NCI-H2227 (cell line): Measurements from ENCODE around the gene ZNF581.
A peak's percentile ranks its signal among the peaks of the same experiment; 100 is the strongest.

Source experiments
- DNase-seq: peaks from one replicate; lab custom pipeline; 2025; ENCODE audit not compliant: unreplicated experiment; lab: John Stamatoyannopoulos, UW

ZNF581 gene

GRCh38 chr19:55625004-55625326 is 18.5 kb upstream of the ZNF581 start:
- no peak for DNase-seq

DNA sequence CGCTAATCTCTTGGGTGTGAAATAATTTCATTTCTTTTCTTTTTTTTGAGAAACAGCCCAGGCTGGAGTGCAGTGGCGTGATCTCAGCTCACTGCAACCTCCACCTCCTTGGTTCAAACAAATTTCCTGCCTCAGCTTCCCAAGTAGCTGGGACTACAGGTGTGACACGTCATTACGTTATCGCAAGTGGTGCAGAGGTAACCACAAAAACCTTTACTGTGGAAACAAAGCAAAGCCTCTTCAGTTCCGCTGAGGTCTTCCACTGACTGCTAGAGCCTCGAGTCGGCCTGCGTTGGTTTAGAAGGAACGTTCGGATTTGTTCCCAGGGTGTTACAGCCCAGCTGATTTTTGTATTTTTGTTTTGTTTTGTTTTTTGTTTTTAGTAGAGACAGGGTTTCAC is 17.1 kb upstream of the ZNF581 start:
- no peak for DNase-seq

GRCh38 chr19:55632463-55632834 is 11.0 kb upstream of the ZNF581 start:
- peak; percentile 99 for DNase-seq

DNA sequence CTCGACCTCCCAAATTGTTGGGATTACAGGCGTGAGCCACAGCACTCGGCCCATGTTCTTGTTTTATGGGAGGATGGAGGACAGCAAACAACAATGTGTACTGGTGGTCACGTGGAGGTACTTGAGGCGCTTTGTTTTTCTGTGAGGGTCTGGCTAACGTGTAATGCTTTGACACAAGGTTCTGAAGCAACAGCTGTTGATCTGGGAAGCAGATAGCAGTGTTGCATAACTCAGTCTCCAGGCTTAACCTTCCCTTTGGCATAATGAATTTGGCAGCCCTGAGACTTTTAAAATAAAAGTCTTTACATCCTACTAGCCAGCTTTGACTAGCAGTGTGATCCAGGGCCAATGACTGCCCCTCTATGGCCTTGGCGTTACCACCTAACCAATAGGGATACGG is 9.6 kb upstream of the ZNF581 start:
- DNase-seq = no peak

DNA sequence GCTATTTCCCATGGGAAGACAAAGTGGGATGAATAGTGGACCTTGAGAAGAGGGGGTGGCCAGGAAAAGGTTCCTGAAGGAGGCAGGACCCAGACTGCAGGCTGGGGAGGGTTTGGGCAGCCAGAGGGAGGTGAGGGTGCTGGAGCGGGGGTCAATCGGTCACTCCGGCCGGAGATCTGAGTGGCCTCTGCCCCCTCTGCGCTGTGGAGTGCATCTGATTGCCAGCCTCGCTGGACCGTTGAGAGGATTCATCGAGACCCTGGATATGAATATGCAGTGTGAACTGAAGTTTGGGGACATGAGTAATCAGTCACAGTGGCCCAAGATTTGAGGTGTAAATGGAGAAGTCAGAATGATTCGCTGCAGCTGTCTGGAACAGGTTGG is 8.1 kb upstream of the ZNF581 start:
- DNase-seq = no peak

- no peak for DNase-seq
Measured at GRCh38 chr19:55635856-55636440, 7.5 kb upstream of the ZNF581 start.

- DNase-seq = no peak
Measured at GRCh38 chr19:55636723-55637122, 6.7 kb upstream of the ZNF581 start.

DNA sequence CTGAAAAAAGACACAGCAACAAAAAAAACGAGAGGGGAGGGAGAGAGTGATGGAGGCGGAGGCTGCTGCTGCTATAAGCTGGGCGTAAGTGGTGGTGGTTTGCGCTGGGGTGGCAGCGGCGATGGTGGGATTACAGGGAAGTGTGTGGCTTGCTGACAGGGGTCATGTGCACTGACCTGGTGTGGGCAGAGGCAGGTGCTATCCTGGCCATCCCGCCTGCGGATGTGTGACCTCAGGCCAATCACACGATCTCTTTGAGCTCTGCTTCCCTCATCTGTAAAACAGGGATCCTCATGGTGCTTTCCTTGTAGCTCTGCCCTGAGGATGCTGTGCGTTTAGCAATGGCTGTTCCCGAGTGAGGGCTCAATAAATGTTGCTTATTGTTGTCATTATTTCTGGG is 5.9 kb upstream of the ZNF581 start:
- no peak for DNase-seq

DNA sequence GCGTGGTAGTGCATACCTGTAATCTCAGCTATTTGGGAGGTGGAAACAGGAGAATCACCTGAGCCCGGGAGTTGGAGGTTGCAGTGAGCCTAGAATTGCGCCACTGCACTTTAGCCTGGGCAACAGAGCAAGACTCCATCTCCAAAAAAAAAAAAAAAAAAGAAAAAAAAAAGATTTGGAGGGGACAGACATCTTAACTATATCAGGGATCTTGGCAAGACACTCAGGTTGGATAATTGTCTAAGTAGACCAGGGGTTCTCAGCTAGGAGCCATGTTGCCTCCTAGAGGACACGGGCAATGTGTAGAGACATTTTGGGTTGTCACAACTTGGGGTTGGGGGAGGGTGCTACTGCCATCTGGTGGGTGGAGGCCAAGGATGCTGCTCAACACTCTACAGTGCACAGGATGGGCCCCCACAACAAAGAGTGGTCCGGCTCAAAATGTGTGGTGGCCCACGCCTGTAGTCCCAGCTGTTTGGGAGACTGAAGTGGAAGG is 4.5 kb upstream of the ZNF581 start:
- peak; percentile 70 for DNase-seq

DNA sequence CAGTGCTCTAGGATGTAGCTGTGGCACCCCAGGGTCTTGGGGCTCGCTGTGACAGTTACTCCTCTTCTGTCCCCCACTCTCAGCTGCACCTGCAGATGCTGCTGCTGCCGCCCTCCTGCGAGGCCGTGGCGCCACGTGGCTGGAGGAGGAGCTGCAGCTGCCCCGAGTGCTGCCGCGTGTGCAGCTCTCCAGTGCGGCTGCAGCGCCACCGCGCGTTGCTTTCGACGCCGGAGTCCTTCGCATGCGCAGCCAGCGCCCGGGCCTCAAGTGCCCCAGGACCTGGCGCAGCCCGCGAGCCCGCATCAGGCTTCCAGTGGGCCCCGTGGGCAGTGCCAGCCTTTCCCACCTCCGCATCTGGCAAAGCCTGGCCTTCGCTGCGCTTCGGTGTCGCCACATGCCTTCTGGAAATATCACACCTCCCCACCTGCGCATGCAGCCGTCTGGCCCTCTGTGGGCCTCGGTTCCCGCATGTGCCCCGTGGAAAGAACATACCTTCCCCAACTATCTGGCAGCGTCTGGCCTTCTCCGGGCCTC is 3.3 kb upstream of the ZNF581 start:
- peak; percentile 88 for DNase-seq

- DNase-seq = peak; percentile 96
Measured at GRCh38 chr19:55640577-55641425, 2.6 kb upstream of the ZNF581 start, which contains the start of gene ZNF580. TSS of gene ZNF580 (plus strand) at chr19:55641002. CDS start at chr19:55642509, 1,507 bp downstream.

- DNase-seq = peak; percentile 81
Measured at GRCh38 chr19:55641426-55642152, 1.9 kb upstream of the ZNF581 start.

GRCh38 chr19:55642153-55643002 is 1.1 kb upstream of the ZNF581 start:
- DNase-seq = peak; percentile 69

- peak; percentile 74 for DNase-seq
Measured at GRCh38 chr19:55643887-55644176, 383 bp downstream of the ZNF581 start.

DNA sequence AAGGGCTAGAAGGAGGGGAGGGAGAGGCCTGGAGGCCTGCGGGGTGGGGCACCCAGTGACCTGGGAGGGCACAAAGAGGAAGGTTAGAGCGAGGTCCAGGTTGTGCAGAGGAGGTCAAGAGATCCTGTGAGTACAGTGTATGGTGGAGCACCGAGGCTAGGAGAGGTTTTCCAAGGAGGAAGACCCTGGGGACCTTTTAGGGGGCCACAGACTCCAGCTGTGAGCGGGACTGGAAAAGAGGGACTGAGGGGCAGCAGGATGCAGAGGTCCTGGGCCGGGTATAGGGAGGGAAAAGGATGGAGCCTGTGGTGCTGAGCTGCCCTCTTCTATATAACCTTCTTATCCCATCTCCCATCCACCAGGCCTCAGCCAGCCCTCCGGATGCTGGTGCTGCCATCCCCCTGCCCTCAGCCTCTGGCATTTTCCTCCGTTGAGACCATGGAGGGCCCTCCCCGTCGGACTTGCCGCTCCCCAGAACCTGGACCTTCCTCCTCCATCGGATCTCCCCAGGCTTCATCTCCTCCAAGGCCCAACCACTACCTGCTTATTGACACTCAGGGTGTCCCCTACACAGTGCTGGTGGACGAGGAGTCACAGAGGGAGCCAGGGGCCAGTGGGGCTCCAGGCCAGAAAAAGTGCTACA is 863 bp downstream of the ZNF581 start:
- DNase-seq = no peak

DNA sequence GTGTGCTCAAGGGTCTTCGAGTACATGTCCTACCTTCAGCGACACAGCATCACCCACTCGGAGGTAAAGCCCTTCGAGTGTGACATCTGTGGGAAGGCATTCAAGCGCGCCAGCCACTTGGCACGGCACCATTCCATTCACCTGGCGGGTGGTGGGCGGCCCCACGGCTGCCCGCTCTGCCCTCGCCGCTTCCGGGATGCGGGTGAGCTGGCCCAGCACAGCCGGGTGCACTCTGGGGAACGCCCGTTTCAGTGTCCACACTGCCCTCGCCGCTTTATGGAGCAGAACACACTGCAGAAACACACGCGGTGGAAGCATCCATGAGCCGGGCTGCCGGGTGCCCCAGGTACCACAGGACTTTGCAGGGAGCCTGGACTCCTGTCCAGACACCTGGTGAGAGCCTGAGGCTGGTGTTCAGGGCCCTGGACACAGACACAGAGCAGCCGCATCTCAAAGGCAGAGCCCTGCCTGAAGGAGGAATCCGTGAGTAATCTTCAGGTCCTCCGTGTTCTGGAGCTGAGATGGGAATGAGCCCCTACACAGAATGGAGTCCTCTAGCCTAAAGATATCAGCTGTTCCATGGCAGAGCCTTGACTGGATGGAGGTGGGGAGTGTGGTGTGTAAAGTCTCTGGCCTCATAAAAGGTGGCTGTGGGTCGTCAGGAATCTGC is 1.5 kb downstream of the ZNF581 start:
- no peak for DNase-seq

GRCh38 chr19:55645512-55645881 is 2.0 kb downstream of the ZNF581 start:
- no peak for DNase-seq

DNA sequence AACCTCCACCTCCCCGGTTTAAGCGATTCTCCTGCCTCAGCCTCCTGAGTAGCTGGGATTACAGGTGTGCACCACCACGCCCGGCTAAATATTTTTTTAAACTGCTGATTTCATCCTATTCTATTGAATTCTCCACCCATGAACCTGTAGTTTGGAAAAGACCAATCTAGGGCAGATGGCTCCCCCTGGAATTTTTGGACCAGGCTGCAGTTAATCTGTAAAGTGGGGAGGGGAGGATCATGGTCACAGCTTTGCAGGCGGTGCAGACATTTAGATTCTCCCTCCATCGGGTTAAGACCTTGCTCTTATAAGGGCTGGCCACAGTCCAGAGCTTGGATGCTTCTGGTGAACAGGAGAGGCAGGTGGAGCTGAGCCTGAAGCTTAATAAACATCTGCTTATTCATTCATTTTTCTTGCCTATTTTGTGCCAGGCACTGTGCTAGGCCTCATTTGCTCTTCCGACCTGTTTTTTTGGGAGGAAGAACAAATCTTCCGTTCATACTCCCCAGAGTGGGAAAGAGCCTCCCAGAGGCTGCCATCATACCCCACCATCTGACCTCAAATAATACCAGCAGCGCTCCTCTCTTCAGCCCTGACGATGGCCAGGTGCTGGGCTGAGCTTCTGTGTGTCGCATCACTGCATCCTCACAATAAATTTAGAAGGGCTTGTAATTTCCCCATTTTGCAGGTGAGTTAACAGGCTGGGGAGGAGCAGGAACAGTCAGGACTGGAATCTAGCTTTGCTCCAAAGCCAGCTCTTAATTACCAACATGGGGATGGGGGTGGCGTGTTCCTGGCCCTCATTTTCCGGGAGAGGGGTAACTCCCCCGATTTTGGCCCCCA is 3.7 kb downstream of the ZNF581 start:
- DNase-seq = no peak
